GM19328 (cell line): Measurements from ENCODE around the gene DARS1.

ENCODE experiments used
- ATAC-seq: cut with Tn5 transposase; IDR thresholded peaks from one replicate; pipeline ENCODE4 v1.9.1; 2021; ENCODE audit warnings: mild to moderate bottlenecking, moderate library complexity; ENCODE audit not compliant: unreplicated experiment

DARS1 gene

GRCh38 chr2:136016427-136016826 is 31.0 kb upstream of the DARS1 start:
- no peak for ATAC-seq

DNA sequence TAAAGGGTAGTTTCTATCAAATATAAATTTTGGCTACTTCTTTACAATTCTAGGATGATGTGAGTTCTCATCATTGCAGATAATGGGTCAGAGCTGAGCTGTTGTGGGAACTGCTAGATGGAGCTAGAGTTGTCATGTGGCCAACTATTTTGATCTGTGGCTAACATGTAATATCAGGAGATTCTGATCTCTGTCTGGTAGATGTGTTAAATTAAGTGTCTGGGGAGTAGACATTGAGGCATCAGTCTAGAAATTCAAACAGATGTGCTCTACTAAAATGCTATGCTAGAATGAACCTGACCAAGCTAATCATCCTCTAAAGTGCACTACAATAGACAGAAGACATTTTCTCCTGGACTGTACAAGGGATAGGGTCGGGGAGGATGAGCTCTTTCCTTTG is 30.3 kb upstream of the DARS1 start:
- ATAC-seq, result no peak

DNA sequence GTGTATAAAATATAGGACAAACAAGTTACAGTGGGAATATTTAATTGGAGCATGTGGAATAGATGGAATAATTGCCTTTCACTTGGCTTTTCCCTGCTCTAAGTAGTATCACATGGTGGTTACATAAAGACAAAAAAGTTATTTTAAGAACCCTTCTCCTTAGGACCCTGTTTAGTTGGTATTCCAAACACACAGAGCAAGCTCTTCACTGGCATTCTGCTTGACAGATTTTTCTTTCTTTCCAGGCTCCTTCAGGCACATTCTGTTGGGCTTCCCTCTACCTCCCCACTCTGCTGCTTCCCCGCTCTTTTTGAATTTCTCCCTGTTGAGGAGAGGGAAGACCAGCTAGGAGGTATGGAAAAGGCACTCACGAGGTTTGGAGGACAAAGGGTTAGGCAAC is 29.0 kb upstream of the DARS1 start:
- no peak for ATAC-seq

DNA sequence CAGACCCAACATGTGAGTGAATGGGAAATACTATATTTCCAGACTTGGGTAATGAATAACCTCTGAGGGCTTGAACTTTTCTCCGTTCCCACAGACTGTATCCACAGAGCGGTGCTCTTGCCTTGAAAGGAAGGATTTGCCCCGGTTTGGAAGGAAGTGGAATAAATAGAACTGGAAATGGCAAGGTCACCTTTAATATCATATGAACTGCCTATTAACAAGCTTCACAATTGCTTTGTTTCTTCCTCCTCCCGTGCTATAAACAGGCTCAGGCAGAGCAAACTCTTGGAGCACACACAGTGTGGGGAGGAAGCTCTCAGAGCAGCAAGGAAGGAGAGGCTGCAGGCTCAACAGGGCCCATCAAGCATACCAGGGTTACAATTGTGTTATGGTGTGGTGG is 28.5 kb upstream of the DARS1 start:
- ATAC-seq, result no peak

DNA sequence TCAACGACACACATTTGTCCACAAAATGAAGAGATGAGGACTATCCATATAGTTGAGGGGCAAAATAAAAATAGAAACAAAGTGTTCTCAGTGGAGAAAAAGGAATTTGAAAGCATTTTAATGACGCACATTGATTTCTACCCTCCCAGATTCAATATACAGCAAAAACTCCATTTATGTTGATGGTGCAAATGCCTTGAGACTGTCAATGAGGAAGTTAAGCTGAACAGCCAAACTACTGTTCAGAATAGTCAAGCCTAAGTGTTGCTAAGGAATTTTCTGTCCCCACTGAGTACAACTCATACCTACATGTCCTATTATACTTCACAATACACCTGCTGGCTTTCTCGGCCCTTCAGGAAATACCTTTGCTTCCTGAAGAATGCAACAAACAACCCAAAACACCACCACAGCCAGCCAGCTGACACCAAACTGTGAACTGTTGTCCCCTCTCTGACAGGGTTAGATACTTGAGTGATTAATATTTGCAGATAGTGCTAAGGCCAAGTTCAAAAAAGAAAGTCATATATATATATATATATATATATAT is 27.8 kb upstream of the DARS1 start:
- ATAC-seq, result no peak

DNA sequence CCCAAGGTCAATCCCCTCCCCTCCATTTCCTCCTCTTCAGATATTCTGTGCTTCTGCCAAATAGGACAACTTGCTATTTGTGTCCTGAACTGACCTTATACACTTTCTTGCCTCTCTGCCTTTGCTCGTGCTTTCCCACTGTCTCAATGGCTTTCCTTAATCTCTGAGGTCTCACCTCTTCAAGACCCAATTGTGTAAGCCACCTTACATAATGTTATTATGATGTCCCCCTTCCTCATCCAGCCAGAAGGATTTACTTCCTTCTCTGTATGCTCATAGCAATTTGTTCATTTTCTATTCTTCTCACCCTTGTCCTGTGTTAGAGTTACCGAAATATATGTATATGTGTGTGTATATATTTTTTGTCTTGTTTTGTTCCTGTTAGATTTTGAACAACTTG is 26.9 kb upstream of the DARS1 start:
- no peak for ATAC-seq

DNA sequence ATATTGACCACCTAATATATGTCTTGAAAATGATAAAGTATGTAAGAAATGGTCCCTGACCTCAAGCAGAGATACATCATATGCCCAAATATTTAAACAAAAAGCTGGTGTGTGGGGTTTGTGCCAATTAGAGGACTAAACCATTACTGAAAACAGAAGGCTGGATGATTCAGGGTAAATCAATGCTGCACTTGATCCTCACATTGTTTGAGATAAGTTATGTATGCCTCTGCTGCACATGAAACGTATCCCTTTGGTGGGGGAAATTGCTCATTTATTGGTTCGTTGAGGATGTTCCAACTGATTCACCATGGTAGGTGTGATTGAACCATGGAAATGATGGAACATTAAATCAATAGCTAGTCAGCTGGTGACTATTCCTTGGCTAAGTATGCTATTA is 24.7 kb upstream of the DARS1 start:
- ATAC-seq, result no peak

GRCh38 chr2:136008205-136008865 is 22.9 kb upstream of the DARS1 start:
- no peak for ATAC-seq

DNA sequence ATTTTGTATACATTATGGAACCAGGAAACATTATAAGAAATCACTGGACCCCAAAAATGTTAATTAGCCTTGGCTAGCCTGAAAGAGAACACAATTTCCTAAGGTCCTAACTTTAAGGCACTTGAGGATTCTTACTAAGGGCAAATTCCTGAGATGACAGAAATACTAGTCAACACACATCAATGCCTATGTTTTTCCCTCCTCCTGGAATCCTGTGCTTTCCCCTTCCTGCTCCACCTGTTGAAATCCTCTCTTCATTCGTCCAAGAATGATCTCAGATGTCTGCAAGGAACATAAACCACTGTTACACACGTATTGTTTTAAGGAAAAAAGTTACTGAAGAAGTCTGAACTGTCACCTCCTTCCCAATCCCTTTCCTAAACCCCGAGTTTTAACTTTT is 21.2 kb upstream of the DARS1 start:
- no peak for ATAC-seq

DNA sequence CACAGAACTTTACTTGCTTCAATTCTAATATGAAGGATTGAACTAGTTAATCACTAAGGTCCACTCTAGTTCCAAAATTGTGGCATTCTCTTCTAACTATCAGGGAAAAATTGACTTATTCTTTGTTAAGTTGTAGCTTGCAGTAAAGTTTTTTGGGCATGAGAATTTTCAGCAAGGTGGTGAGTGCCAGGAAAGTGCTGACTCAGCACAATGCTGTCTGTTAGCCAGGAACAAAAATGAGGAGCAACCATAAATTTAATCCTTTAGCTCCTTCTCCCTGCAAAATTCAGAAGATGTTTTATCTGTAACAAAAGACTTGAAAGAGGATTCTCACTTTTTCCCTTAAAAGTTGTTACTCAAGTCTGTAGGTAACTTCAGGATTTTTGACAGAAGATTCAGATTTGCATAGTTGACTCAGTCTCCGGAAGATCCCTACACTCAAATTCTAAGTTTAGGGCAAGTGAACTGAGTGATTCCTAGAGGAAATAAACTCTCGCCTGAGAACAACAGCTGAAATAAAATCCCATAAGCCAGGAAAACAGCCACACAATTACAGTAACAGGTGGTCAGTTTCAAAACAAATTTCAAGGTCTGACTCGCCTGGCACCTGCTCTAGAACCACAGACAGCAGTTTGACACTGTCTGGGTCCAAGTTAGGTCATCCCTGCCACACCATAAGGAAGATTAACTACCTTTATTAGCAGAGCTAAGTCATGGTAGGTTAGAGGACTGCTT is 20.2 kb upstream of the DARS1 start:
- no peak for ATAC-seq

- no peak for ATAC-seq
These were observed 19.5 kb upstream of the DARS1 start for GRCh38 chr2:136004965-136005364.

GRCh38 chr2:136001131-136001530 is 15.7 kb upstream of the DARS1 start:
- ATAC-seq, result no peak

- no peak for ATAC-seq
These were observed 15.1 kb upstream of the DARS1 start for GRCh38 chr2:136000502-136000901.

DNA sequence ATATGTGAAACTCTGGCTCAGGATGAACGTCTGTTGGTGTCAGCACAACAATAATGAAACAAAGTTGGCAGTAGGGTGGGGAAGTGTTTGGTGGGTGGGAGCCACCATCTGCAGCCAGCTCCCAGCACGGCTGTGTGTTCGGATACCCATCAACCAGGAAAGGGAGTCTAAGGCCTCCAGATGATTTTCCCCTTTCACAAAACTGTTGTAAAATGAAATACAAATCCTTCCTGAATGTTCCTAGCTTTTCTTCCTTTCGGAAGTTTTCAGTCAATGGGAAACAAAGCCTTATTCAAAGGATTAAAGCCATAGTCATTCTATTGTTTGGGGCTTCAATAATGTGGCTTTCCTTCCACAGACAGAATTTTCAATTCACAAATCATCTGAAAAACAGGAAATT is 14.5 kb upstream of the DARS1 start:
- no peak for ATAC-seq

DNA sequence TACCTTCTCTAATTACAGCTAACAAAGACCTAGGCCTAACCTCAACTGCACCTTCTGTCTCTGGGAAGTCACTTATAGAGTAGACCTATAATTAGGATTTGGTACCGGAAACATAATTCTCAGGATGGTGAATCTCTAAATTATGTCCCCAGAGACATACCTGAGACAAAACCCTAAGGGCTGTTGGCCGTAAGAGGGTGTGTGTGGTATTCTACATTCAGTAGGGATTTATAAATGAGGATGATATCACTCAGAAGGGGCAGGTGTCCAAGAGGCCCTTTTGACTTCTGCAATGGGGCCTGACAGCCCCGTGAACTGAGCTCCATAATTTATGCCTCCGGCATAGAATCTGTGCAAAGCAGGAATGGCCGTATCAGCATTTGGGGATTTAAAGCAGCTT is 13.5 kb upstream of the DARS1 start:
- no peak for ATAC-seq

GRCh38 chr2:135997380-135997779 is 12.0 kb upstream of the DARS1 start:
- no peak for ATAC-seq

DNA sequence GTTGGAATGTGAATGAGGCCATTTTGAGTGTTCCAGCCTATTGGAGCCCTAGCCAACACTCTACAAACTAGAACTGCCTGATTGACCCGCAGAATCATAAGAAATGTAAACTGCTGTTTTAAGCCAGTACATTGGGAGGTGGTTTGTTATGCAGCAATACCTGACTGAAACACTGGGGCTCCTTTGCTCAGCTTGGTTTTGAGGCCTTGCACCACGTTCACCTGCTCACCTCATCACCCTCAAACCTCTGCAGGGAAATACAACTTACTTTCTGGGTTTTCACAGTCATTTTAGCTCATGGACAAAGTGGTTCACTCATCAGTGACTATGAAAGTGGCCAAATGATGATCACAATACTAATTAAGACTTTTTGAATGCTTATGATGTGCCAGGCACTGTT is 10.9 kb upstream of the DARS1 start:
- ATAC-seq, result no peak

DNA sequence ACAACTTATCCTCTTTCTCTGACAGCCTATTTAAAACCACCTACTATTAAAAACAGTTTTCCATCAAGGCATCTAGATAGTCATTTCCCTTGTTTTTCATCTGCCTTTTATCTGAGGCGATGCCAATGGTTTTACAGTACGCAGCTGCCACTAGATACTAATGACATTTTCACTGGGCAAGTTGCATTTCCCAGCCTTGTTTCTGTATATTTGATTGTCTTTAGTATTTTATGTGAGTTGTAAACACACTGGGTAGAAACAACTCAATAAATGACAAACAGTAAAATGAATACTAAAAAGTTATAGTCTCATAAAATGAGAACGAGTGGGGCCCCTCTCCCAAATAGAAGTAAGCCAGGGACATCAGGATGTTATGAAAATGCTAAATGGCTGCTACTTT is 8.9 kb upstream of the DARS1 start:
- ATAC-seq, result no peak

GRCh38 chr2:135993421-135993820 is 8.0 kb upstream of the DARS1 start:
- ATAC-seq, result no peak

- ATAC-seq, result no peak
These were observed 6.4 kb upstream of the DARS1 start for GRCh38 chr2:135991861-135992260.

DNA sequence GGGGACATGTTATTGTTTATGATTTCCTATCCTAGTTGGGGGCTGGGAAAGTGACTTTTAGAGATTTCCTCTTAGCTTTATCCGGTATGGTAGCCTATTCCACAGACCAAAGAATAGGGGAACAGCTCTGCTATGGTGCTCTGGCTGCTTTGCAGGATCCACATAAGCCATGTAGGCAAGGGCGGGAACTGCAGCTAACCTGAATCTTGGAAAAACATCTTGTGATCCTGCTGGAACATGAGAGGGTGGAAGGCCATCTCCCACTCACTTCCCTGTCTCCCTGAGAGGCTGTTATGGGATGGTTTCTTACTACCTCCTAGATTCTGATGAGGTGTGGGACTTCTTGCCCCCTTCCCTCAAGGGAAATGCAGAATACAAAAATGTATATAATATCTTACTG is 2.0 kb upstream of the DARS1 start:
- ATAC-seq, result no peak

DNA sequence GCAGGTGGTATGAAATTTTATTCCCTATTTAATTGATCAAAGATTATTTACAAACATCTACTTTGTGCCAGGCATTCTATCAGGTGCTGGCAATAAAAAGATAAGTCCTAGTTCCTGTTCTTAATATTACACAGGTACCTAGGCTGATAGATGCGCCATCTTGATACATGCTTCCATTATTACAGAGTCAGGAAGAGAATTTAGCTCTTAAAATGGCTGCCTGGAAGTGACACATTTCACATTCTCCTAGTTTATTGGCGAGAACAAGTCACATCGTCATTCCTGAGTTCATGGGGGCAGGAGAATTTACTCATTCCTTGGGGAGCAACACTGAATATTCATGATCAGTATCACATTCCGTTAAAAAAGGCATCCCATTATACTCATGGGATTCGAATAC is 1.1 kb upstream of the DARS1 start:
- ATAC-seq, result no peak
